Right lung (tissue), 10 donors: ENCODE results near the gene SERINC4. TPM values are rescaled to one million over a fixed set of nuclear protein-coding genes. Genes with fewer than 3 reads are reported as not detected.
"Not testable (repeated sequence)": the region's sequence is repeated elsewhere in the genome, so short reads cannot be mapped to it uniquely, and the experiment has no call there.

ENCODE experiments used
- DNase-seq, 2 donors: peaks; one replicate each; pipeline ENCODE4 v3.0.0-alpha.2; 2013
- long read RNA-seq, 8 donors: transcript quantifications; one replicate each; lab custom pipeline, GENCODE V29; 2026
- polyA plus RNA-seq, 5 donors: library from polyadenylated mRNA; unstranded; fragments of 120-200 nt; gene quantifications; one replicate each; pipeline versions ENCODE4 v1.2.1 to v1.2.3, GENCODE V29; 2013; ENCODE audit warnings: inconsistent platforms in 1 of 5, low replicate concordance in 1 of 5; ENCODE audit not compliant: insufficient read length in 5 of 5, insufficient read depth in 1 of 5

The SERINC4 gene
- under 1 TPM in 1 of 5 donors, not detected in 4; 0.87 TPM for polyA plus RNA-seq
- long read RNA-seq, donor 1 = 0 reads
- long read RNA-seq, donor 2 = 0 reads
- long read RNA-seq, donor 3, partial matches to known transcripts = 179 of 179 reads
- long read RNA-seq, donor 3, other reads (novel, unspliced or antisense) = 0 of 179 reads
- long read RNA-seq, donor 4, partial matches to known transcripts = 124 of 124 reads
- long read RNA-seq, donor 4, other reads (novel, unspliced or antisense) = 0 of 124 reads
- long read RNA-seq, donor 5 = 0 reads
- long read RNA-seq, donor 6 = 0 reads
- long read RNA-seq, donor 7 = 0 reads
- long read RNA-seq, donor 8, partial matches to known transcripts = 93 of 93 reads
- long read RNA-seq, donor 8, other reads (novel, unspliced or antisense) = 0 of 93 reads

DNA sequence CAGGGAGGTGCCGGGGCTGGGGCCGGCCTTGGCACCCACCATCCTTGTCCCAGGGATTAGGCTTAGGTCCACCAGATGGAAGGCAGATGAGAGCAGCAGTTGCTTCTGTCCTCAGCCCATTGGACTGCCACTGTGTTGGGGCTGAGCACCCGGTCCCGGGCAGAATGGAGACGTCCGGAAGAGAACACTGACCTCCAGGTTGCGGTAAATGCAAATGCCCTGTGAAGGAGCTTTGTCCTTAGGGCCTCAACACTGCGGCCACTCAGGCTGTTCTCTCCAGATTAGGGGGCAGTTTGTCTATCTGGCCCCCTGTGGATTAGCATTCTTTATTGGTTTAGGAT, at the start of gene SERINC4:
Gene SERINC4 (minus strand): TSS at position 276 of the 341 bp plus-strand sequence. CDS start 234 bp downstream, at position 42.
- DNase-seq = no peak

DNA sequence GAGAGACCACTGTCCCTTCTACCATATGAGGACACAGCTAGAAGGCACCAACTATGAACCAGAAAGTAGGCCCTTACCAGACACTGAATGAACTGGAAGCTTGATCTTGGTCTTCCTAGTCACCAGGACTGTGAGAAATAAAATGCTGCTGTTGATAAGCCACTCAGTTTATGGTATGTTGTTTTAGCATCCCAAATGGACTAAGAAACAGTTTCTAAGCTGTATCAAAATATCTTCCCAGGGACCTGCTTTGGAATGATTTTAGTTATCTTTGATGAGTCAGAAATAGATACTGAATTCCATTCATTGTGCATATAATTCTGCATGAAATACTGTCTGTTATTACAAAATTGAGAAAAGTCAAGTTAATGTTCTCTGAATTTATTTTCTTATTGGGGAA, 45.4 kb upstream of the SERINC4 start:
- no peak for DNase-seq

DNA sequence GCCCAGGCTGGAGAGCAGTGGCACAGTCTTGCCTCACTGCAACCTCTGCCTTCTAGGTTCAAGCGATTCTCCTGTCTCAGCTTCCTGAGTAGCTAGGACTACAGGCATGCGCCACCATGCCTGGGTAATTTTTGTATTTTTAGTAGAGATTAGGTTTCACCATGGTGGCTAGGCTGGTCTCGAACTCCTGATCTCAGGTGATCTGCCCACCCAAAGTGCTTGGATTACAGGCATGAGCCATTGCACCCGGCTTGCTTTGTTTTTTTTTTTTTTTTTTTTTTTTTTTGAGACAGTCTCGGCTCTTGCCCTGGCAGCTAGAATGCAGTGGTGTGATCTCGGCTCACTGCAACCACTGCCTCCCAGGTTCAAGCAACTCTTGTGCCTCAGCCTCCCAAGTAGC, 32.5 kb upstream of the SERINC4 start:
- not testable (repeated sequence) for DNase-seq

DNA sequence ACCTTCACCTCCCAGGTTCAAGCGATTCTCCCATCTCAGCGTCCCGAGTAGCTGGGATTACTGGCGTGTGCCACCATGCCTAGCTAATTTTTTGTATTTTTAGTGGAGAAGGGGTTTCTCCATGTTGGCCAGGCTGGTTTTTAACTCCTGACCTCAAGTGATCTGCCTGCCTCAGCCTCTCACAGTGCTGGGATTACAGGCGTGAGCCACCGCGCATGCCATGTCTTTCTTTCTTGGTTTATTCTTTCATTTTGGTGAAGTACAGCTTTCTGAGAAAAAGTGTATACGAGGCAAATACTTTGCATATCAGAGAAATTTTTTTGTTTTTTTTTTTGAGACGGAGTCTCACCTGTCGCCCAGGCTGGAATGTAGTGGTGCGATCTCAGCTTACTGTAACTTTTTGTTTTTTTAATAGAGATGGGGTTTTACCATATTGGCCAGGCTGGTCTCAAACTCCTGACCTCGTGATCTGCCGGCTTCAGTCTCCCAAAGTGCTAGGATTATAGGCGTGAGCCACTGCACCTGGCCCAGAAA, 31.6 kb upstream of the SERINC4 start:
- DNase-seq = not testable (repeated sequence)

DNA sequence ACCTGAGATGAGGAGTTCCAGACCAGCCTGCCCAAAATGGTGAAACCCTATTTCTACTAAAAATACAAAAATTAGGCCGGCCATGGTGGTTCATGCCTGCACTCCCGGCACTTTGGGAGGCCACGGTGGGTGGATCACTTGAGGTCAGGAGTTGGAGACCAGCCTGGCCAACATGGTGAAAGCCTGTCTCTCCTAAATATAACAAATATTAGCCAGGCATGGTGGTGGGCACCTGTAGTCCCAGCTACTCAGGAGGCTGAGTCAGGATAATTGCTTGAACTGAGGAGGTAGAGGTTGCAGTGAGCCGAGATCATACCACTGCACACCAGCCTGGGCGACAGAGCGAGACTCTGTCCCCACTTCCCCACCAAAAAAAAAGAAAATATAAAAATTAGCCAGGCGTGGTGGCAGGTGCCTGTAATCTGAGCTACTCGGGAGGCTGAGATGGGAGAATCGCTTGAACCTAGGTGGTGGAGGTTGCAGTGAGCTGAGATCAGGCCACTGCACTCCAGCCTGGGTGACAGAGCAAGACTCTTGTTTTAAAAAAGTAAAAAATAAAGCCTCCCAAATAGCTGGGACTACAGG, 30.8 kb upstream of the SERINC4 start:
- DNase-seq = not testable (repeated sequence)

DNA sequence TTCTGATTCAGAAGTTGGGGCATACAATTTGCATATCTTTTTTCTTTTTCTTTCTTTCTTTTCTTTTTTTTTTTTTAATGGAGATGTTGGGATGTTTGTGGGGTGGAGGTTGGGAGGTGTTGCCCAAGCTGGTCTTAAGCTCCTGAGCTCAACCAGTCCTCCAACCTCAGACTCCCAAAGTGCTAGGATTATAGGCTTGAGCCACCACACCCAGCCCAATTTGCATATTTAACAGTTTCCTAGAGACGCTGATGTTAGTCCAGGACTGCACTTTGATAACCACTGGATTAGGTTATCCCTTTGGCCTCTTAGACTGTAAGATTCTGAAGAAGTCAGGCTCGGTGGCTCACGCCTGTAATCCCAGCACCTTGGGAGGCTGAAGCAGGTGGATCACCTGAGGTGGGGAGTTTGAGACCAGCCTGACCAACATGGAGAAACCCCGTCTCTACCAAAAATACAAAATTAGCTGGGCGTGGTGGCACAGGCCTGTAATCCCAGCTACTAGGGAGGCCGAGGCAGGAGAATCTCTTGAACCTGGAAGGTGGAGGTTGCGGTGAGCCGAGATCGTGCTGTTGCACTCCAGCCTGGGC, 30.0 kb upstream of the SERINC4 start:
- not testable (repeated sequence) for DNase-seq

DNA sequence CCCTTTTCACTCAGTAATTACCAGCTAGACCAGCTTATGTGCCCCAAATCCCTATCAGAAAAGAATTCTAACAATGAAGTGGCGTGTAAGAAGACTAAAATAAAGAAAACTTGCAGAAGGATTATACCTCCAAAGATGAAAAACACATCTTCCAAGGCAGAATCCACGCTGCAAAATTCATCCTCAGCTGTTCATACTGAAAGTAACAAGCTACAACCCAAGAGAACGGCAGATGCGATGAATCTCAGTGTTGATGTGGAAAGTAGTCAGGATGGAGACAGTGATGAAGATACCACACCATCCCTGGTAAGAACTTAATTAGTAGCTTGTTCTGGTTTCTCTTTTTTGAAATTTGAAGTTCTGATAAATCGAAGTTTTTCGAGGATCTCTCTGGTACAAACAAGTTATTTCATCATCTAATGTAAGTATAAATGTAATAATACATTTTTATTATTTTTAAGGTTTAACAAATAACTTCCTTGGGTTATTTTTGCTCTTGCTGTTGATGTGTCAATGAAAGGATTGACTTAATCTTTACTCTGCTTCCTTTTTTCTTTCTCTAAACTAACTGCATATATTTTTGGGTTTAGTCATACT, 28.1 kb upstream of the SERINC4 start:
- DNase-seq = no peak

DNA sequence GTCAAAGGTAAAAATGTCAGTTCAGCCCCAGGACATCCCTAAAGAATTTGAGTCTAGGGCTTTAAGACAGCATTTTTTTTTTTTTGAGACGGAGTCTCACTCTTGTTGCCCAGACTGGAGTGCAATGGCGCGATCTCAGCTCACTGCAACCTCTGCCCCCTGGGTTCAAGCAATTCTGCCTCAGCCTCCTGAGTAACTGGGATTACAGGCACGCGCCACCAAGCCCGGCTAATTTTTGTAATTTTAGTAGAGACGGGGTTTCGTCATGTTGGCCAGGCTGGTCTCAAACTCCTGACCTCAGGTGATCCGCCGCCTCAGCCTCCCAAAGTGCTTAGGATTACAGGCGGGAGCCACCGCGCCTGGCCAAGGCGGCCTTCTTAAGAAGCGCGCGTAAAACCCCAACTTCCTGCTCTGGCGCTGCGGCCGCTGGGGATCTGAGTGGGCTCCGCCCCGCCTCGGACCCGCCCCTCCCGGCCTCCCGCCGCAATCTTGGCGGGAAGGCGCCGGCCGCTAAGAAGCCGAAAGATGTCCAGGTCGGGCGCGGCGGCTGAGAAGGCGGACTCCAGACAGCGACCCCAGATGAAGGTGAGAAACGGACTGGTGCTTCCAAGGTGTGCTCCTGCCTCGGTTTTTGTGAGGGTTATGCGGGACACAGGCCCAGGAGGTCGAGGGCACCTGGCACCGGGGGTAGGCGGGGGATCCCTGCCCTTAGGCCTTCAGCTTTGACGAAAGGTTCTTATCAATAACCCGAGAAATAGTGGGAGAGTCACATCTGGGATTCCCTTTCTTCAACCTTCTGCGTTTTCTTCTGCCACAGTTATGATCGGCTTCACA, 26.7 kb upstream of the SERINC4 start, which contains the start of gene WDR76:
Gene WDR76 (plus strand): TSS at position 495 of the 834 bp plus-strand sequence. CDS start 31 bp downstream, at position 526.
- DNase-seq = peak; percentile 73 to 76

DNA sequence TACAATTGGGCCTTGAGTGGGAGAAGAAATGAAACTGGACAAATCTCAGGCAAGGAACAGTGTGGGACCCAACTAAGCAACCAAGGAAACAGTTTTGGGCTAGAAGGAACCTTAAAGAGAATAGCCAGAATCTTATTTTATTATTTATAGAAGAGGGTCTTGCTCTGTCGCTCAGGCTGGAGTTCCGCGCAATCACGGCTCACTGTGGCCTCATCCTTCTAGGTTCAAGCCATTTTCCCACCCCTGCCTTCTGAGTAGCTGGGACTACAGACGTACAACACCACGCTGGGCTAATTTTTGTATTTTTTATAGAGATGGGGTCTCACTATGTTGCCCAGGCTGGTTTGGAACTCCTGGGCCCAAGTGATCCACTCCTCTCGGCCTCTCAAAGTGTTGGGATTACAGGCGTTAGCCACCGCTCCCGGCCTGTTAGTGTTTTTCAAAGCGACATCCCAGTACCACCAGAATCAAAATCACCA, 26.0 kb upstream of the SERINC4 start:
- DNase-seq = no peak

DNA sequence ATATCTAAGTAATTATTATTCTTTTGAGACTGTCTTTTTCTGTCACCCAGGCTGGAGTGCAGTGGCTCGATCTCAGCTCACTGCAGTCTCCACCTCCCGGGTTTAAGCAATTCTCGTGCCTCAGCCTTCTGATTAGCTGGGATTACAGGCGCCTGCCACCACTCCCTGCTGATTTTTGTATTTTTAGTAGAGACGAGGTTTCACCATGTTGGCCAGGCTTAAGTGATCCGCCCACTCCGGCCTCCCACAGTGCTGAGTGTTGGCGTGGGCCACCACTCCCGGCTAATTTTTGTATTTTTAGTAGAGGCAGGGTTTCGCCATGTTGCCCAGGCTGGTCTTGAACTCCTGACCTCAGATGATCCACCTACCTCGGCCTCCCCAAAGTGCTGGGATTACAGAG, 25.3 kb upstream of the SERINC4 start:
- not testable (repeated sequence) for DNase-seq

DNA sequence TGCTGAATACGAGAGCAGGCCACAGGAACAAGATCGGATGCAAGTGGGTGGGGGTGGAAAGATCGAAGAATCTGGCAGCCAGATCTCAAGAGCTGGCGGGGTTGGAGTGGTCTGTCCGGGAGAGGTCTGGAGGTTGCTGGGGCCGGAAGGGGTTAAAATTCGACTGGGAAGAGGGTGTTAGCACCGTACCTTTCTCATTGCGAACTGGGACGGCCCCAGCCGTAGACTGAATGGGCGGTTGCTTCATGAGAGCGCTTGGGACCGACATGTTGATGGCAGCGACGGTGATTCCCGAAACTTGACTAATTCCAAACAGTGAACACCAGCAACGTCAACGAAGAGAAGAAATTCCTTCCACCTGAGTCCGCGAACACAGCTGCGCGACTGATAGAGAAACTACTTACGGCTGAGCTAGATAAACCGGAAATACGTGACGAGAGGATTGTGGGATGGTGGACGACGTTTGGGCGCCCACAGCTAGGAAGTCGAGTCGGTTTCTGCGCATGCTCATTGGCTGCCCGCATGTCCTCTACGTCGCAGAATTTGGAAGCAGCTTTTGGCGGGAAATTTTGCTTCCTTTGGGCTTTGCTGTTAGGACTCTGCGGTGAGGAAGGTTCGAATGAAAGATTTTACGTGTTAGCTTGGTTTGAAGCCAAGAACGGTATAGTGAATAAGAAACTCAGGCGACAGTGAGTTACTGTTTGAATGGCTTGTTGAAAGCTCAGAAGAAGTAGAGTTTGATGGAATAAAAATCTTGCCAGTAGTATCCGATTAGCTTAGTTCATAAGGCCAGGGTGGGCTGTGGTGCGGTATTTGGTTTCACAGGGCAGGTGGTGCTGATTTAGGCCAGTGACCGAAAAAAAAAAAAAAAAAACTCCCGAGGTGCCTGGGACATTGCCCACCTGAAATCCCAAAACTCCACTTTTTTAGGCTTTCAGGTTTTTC, 24.6 kb upstream of the SERINC4 start, which contains the start of gene MFAP1:
Gene MFAP1 (minus strand): TSS at position 389 of the 945 bp plus-strand sequence. CDS start 121 bp downstream, at position 268.
- DNase-seq = peak; percentile 93 to 96

DNA sequence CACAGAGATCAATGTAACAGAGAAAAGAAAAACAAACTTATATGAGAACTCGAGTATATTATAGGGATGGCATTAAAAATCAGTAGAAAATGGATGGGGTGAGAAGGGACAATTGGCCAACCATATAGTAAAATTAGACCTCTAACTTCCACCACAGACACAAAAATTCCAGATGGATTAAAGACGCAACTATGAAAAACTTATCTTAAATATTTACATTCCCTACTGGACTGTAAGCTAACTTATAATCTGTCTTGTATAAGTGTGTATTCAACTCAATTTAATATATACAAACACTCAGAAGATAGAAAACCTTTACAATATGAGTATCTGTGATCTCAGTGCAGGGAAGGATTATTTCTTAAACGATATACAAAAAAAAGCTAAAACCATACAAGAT, 21.5 kb upstream of the SERINC4 start:
- DNase-seq = no peak

DNA sequence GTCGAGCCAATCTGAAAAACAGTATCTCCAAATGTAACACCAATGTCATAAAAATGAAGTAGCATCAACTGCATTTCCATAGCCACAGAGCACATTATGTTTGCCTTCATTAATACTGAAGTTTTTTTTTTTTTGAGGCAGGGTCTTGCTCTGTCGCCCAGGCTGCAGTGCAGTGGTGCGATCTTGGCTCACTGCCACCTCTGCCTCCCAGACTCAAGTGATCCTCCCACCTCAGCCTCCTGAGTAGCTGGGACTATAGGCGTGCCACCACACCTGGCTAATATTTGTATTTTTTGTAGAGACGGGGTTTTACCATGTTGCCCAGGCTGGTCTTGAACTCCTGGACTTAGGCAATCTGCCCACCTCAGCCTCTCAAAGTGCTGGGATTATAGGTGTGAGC, 15.0 kb upstream of the SERINC4 start:
- DNase-seq = not testable (repeated sequence)

DNA sequence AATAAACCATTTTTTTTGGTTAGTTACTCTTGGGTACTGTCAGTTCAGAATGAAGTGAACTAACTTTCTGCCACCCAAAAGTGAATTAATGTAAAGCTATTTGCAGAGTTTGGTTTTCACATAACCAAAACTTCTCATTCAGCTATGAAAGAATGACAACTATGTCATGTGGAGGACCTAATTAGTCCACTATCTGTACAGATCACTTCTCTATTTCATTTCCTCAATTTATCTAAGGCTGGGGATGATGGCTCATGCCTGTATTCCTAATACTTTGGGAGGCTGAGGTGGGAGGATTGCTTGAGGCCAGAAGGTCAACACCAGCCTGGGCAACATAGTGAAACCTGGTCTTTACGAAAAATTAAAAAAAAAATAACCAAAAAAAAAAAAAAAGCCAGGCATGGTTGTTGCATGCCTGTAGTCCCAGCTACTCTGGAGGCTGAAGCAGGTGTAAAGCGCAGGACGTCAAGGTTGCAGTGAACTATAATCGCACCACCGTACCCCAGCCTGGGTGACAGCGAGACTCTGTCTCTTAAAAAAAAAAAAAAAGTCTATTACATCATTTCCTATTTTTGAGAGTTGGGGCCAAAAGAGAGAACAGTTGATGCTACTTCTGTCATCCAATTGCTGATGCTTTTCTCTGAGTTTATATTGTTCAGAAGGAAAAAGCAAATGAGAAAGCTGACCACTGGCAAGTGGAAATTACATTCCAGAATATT, 9.1 kb upstream of the SERINC4 start:
- no peak for DNase-seq

DNA sequence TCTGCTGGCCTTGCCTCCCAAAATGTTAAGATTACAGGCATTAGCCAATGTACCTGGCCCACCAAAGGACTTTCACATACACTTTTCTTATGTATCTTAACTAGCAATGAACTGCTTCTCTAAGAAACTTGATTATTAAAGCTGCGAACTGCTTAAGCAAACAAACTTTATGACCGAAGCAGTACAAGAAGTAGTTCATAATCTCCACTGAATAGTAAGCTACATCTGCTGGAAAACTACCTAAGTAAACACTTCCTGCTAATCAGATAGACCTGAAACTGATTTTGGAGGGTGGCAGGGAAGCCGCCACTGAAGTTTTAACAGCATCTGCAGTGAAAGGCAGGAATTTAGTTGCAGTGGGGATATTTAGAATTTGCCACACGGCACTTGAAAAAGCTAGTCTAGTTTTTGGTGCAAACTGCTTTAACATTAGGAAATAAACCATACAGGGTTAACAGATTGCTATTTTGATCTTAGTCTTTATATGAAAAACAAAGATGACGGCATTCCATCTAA, 8.5 kb upstream of the SERINC4 start:
- no peak for DNase-seq

DNA sequence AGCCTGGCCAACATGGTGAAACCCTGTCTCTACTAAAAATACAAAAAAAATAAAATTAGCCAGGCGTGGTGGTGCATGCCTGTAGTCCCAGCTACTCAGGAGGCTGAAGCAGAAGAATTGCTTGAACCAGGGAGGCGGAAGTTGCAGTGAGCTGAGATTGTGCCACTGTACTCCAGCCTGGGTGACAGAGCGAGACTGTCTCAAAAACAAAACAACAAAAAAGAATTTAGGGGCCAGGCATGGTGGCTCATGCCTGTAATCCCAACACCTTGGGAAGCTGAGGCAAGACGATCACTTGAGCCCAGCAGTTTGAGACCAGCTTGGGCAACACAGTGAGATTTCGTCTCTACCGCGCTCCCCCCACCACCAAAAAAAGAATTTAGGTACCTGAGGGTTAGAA, 2.7 kb upstream of the SERINC4 start:
- not testable (repeated sequence) for DNase-seq

DNA sequence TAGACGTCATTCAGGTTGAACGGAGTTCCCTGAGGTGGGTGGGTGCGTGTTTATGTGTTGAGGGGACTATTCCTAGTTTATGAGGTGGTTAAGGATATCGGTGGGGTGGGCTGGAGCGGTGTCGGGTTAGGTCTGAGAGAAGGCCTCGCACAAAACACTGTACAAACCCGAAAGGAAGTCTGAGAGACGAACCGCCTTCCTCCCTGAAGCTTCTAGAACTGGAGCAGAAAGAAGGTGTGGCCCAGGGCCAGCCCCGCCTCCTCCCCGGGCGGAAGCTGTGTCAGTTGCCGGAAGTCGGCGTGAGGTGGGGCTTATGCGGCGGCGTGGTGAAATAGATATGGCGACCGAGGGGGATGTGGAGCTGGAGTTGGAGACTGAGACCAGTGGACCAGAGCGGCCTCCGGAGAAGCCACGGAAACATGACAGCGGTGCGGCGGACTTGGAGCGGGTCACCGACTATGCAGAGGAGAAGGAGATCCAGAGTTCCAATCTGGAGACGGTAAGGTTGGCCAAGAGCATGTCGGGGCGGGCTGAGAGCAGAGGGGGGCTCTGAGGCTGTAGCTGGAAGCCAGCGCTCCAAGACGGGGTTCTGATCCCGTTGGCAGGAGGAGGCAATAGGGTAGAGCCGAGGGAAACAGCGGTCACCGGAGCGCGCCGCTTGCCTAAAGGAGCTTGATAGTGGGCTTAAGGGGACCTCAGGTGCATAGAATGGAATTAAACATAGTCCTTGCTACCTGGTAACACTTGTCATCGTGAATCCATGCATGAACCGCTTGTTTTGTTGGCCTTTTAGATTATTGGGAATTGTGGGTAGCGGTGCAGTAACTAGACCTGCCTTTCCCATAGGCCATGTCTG, 494 bp upstream of the SERINC4 start, which contains the start of gene HYPK:
Gene HYPK (plus strand): TSS at position 314 of the 856 bp plus-strand sequence. CDS start 24 bp downstream, at position 338.
- peak; percentile 85 to 90 for DNase-seq
